GM12873 (cell line): Measurements from ENCODE around the gene C5AR2.

Experiments
- CTCF ChIP-seq: IDR thresholded peaks from 2 replicates; pipeline ENCODE4 v1.5.1; 2012; ENCODE audit warnings: low read depth, mild to moderate bottlenecking, moderate library complexity, low read length, control low read depth; ENCODE audit not compliant: insufficient read depth; ENCODE audit errors: missing control alignments

C5AR2 gene

GRCh38 chr19:47357788-47358680 is 26.1 kb downstream of the C5AR2 start:
- peak; percentile 45 for TF ChIP-seq CTCF

GRCh38 chr19:47358936-47359335 is 27.0 kb downstream of the C5AR2 start:
- TF ChIP-seq CTCF = no peak

GRCh38 chr19:47362321-47362720 is 30.3 kb downstream of the C5AR2 start:
- no peak for TF ChIP-seq CTCF

DNA sequence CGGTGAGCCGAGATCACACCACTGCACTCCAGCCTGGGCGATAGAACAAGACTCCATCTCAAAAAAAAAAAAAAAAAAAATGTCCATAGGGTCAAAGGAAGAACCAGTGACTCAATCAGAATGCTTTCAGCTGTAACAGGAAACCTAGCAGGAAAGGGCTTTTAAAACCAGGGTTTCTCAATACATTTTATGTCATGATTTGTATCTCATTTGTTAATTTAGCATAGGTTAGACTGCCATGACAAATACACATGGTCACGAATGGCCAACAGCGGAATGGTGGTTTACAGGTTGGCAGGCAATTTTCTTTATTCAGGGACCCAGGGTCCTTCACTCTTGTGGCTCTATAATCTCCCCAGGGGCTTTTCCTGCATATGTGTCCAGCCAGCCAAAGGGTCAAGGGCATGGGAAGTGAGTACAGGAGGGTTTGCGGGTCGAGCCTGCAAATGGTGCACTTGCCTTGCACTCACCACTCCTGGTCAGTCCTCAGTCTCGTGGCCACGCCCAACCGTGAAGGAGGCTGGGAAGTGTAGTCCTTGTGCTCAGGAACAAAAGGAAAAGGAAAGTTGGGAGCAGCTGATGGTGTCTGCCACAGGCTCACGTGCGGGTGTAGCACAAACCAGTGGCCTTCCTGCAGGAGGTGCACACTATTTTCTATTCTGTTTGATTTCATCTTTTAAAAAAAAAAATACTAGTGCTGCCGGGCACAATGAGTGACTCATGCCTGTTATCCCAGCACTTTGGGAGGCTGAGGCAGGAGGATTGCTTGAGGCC is 32.0 kb downstream of the C5AR2 start:
- TF ChIP-seq CTCF = no peak

- TF ChIP-seq CTCF = no peak
Measured at GRCh38 chr19:47370045-47370611, 38.2 kb downstream of the C5AR2 start.

- TF ChIP-seq CTCF = no peak
Measured at GRCh38 chr19:47371261-47371660, 39.3 kb downstream of the C5AR2 start.

GRCh38 chr19:47372603-47373002 is 40.6 kb downstream of the C5AR2 start:
- TF ChIP-seq CTCF = no peak
